Measurements from ENCODE around the gene PIP5K1B. TPM values are rescaled to one million over a fixed set of nuclear protein-coding genes. Genes with fewer than 3 reads are reported as not detected.
A peak's percentile ranks its signal among the peaks of the same experiment; 100 is the strongest.

Gene PIP5K1B
- total RNA-seq, 2 donors from 2014 or later, result 18.4 to 44.8 TPM

- no peaks in the 10 kb centered on the region for H3K27me3 ChIP-seq
- H3K36me3 ChIP-seq, result no peaks in the 10 kb centered on the region
- no peaks in the 10 kb centered on the region for H3K9me3 ChIP-seq
- H3K27ac ChIP-seq, result peak overlapping the region in 1 of 2 donors; percentile 73
- peaks cover 0 to 19% of the 10 kb centered on the region in 2 donors for H3K4me1 ChIP-seq
- no peak for DNase-seq (ENCODE audit: low spot score)
- no peak for TF ChIP-seq CTCF (IDR thresholded peaks at IDR 0.05)
- no peak overlapping the region for H3K4me3 ChIP-seq
Observed at GRCh38 chr9:68775003-68775730, 70.1 kb downstream of the PIP5K1B start.

GRCh38 chr9:68777070-68777763 lies 72.2 kb downstream of the PIP5K1B start:
- H3K4me3 ChIP-seq, result no peak overlapping the region
- peaks cover 0 to 37% of the 10 kb centered on the region in 2 donors for H3K4me1 ChIP-seq
- H3K27ac ChIP-seq, result peak overlapping the region; percentile 40 to 73
- H3K36me3 ChIP-seq, result no peaks in the 10 kb centered on the region
- TF ChIP-seq CTCF (IDR thresholded peaks at IDR 0.05), result no peak
- no peak for DNase-seq (ENCODE audit: low spot score)
- no peaks in the 10 kb centered on the region for H3K9me3 ChIP-seq
- H3K27me3 ChIP-seq, result no peaks in the 10 kb centered on the region

GRCh38 chr9:68778635-68779034 lies 73.6 kb downstream of the PIP5K1B start:
- Histone ChIP-seq H3K9me3 (no peaks in the 10 kb centered on the region), H3K4me1 (peaks cover 0 to 51% of the 10 kb centered on the region in 2 donors), H3K4me3 (no peak overlapping the region), H3K27ac (peak overlapping the region; percentile 92 to 93), H3K27me3 (no peaks in the 10 kb centered on the region), H3K36me3 (no peaks in the 10 kb centered on the region)
- TF ChIP-seq CTCF (IDR thresholded peaks at IDR 0.05), result no peak
- DNase-seq (ENCODE audit: low spot score), result no peak

GRCh38 chr9:68779558-68780379 lies 74.7 kb downstream of the PIP5K1B start:
- TF ChIP-seq CTCF (IDR thresholded peaks at IDR 0.05), result peak in 1 of 2 donors; percentile 70
- Histone ChIP-seq H3K4me1 (peaks cover 0 to 61% of the 10 kb centered on the region in 2 donors), H3K27me3 (no peaks in the 10 kb centered on the region), H3K27ac (peak overlapping the region; percentile 92 to 93), H3K4me3 (peak overlapping the region; percentile 73 to 74), H3K9me3 (no peaks in the 10 kb centered on the region), H3K36me3 (no peaks in the 10 kb centered on the region)
- peak; percentile 94 for DNase-seq (ENCODE audit: low spot score)

- peaks cover 0 to 66% of the 10 kb centered on the region in 2 donors for H3K4me1 ChIP-seq
- peak overlapping the region; percentile 73 to 74 for H3K4me3 ChIP-seq
- peak overlapping the region; percentile 92 to 93 for H3K27ac ChIP-seq
- DNase-seq (ENCODE audit: low spot score), result no peak
- no peaks in the 10 kb centered on the region for H3K36me3 ChIP-seq
- no peaks in the 10 kb centered on the region for H3K27me3 ChIP-seq
- no peaks in the 10 kb centered on the region for H3K9me3 ChIP-seq
- peak in 1 of 2 donors; percentile 5 for TF ChIP-seq CTCF (IDR thresholded peaks at IDR 0.05)
Observed at GRCh38 chr9:68780380-68780712, 75.3 kb downstream of the PIP5K1B start.
